WTC11 (cell line): ENCODE measurements around the gene ASF1A. TPM values are rescaled to one million over a fixed set of nuclear protein-coding genes. Genes with fewer than 3 reads are reported as not detected.

ENCODE experiments used
- ATAC-seq: fragments of 200-7000 bp; cut with Tn5 transposase; 2 replicates; pipeline ENCODE4 v1.10.0; 2021; ENCODE audit warnings: mild to moderate bottlenecking, moderate library complexity
- CTCF ChIA-PET: fragments of 300-600 bp; sonication (Branson Sonifier 250); formaldehyde crosslinking; loops from one replicate; lab custom pipeline; 2021; ENCODE audit warnings: antibody characterized with exemption; lab: Charles Lee
- POLR2A ChIA-PET: fragments of 350-600 bp; sonication (Branson Sonifier 250); formaldehyde crosslinking; loops from one replicate; lab custom pipeline; 2021; ENCODE audit warnings: antibody characterized with exemption; lab: Charles Lee
- DNase-seq: peaks from one replicate; pipeline ENCODE4 v3.0.0; 2021; ENCODE audit warnings: low spot score
- H3K27ac Mint-ChIP-seq: 2 replicates; pipeline ENCODE4 v1.8.0; 2021; ENCODE audit warnings: mixed read lengths
- H3K27me3 Mint-ChIP-seq: 2 replicates; pipeline ENCODE4 v1.8.0; 2021; ENCODE audit warnings: low read depth, mild to moderate bottlenecking, moderate library complexity, mixed read lengths
- H3K36me3 Mint-ChIP-seq: 2 replicates; pipeline ENCODE4 v1.8.0; 2021; ENCODE audit warnings: mixed read lengths
- H3K4me1 Mint-ChIP-seq: 2 replicates; pipeline ENCODE4 v1.8.0; 2022; ENCODE audit warnings: mixed read lengths
- H3K4me3 Mint-ChIP-seq: 2 replicates; pipeline ENCODE4 v1.8.0; 2021; ENCODE audit warnings: mild to moderate bottlenecking, moderate library complexity, mixed read lengths
- H3K9me3 Mint-ChIP-seq: 2 replicates; pipeline ENCODE4 v1.8.0; 2021; ENCODE audit warnings: mixed read lengths
- ARID4B ChIP-seq: sonication (generic); formaldehyde crosslinking; IDR thresholded peaks from 2 replicates; pipeline ENCODE4 v1.8.0; 2023; ENCODE audit warnings: missing genetic modification reagents, mild to moderate bottlenecking, borderline replicate concordance
- ATF6 ChIP-seq: sonication (generic); formaldehyde crosslinking; IDR thresholded peaks from 2 replicates; pipeline ENCODE4 v1.8.1; 2023; ENCODE audit warnings: mild to moderate bottlenecking, missing genetic modification reagents
- CDX4 ChIP-seq: fragments of 250-450 bp; sonication (Bioruptor Pico); IDR thresholded peaks from 2 replicates; pipeline ENCODE4 v1.9.0; 2021; ENCODE audit warnings: moderate library complexity, mild to moderate bottlenecking, inconsistent platforms, borderline replicate concordance
- CTCF ChIP-seq: fragments of 200-600 bp; IDR thresholded peaks from 2 replicates; pipeline ENCODE4 v1.8.0; 2022; ENCODE audit warnings: antibody characterized with exemption
- E2F4 ChIP-seq: sonication (generic); formaldehyde crosslinking; IDR thresholded peaks from 2 replicates; pipeline ENCODE4 v1.8.1; 2022; ENCODE audit warnings: low read depth, mild to moderate bottlenecking, moderate library complexity, missing genetic modification reagents, borderline replicate concordance
- IRF2 ChIP-seq: sonication (generic); formaldehyde crosslinking; IDR thresholded peaks from 2 replicates; pipeline ENCODE4 v1.8.0; 2022; ENCODE audit warnings: low read depth, missing genetic modification reagents, borderline replicate concordance
- KAT7 ChIP-seq: sonication (generic); formaldehyde crosslinking; IDR thresholded peaks from 2 replicates; pipeline ENCODE4 v1.8.1; 2023; ENCODE audit warnings: missing genetic modification reagents, mild to moderate bottlenecking, borderline replicate concordance
- MLX ChIP-seq: sonication (generic); formaldehyde crosslinking; IDR thresholded peaks from 2 replicates; pipeline ENCODE4 v1.8.1; 2023; ENCODE audit warnings: mild to moderate bottlenecking, missing genetic modification reagents, moderate library complexity
- NR2C2 ChIP-seq: sonication (generic); formaldehyde crosslinking; IDR thresholded peaks from 2 replicates; pipeline ENCODE4 v1.8.0; 2022; ENCODE audit warnings: mild to moderate bottlenecking, missing genetic modification reagents
- PREB ChIP-seq: sonication (generic); formaldehyde crosslinking; IDR thresholded peaks from 2 replicates; pipeline ENCODE4 v1.8.1; 2022; ENCODE audit warnings: mild to moderate bottlenecking, missing genetic modification reagents, moderate library complexity, borderline replicate concordance
- STAT6 ChIP-seq: sonication (generic); formaldehyde crosslinking; conservative IDR thresholded peaks from 2 replicates; pipeline ENCODE4 v1.8.1; 2023; ENCODE audit warnings: mild to moderate bottlenecking, low read depth, missing genetic modification reagents, moderate library complexity
- TEAD4 ChIP-seq: sonication (generic); formaldehyde crosslinking; IDR thresholded peaks from 2 replicates; pipeline ENCODE4 v1.8.0; 2022; ENCODE audit warnings: mild to moderate bottlenecking, missing genetic modification reagents
- USF2 ChIP-seq: sonication (generic); formaldehyde crosslinking; IDR thresholded peaks from 2 replicates; pipeline ENCODE4 v1.8.1; 2023; ENCODE audit warnings: mild to moderate bottlenecking, missing genetic modification reagents, moderate library complexity
- ZBTB21 ChIP-seq: sonication (generic); formaldehyde crosslinking; IDR thresholded peaks from 2 replicates; pipeline ENCODE4 v1.8.1; 2023; ENCODE audit warnings: mild to moderate bottlenecking, missing genetic modification reagents, borderline replicate concordance
- ZNF232 ChIP-seq: sonication (generic); formaldehyde crosslinking; IDR thresholded peaks from 2 replicates; pipeline ENCODE4 v1.8.0; 2022; ENCODE audit warnings: mild to moderate bottlenecking, missing genetic modification reagents
- ZNF396 ChIP-seq: fragments of 250-450 bp; sonication (Bioruptor Pico); IDR thresholded peaks from 2 replicates; pipeline ENCODE4 v1.8.0; 2021; ENCODE audit warnings: mild to moderate bottlenecking, moderate library complexity, borderline replicate concordance
- ZNF512 ChIP-seq: sonication (generic); formaldehyde crosslinking; IDR thresholded peaks from 2 replicates; pipeline ENCODE4 v1.8.1; 2022; ENCODE audit warnings: missing genetic modification reagents, borderline replicate concordance
- ZNF671 ChIP-seq: fragments of 250-450 bp; sonication (Bioruptor Pico); IDR thresholded peaks from 2 replicates; pipeline ENCODE4 v1.8.0; 2021; ENCODE audit warnings: mild to moderate bottlenecking
- total RNA-seq: library from RNA; stranded (reverse); gene quantifications from 3 replicates; pipeline ENCODE4 v1.2.3, GENCODE V29; 2021

ASF1A gene
- total RNA-seq, 1 experiment from 2014 or later = 36.7 TPM

GRCh38 chr6:118913161-118913560, 19.2 kb downstream of the ASF1A start (continued):
- no peak for TF ChIP-seq PREB (CRISPR knock-in tag)
- TF ChIP-seq ZNF396 = no peak
- TF ChIP-seq ATF6 (CRISPR knock-in tag) = no peak
- TF ChIP-seq ZNF671 = no peak
- TF ChIP-seq STAT6 (CRISPR knock-in tag) = no peak
- no peak for TF ChIP-seq TEAD4
- no peak for TF ChIP-seq CTCF
- TF ChIP-seq IRF2 (CRISPR knock-in tag) = no peak

- H3K9me3 Mint-ChIP-seq = no peaks in the 10 kb centered on the region
- H3K36me3 Mint-ChIP-seq = peaks cover 43% of the 10 kb centered on the region
- H3K4me3 Mint-ChIP-seq = no peak overlapping the region
- no peaks in the 10 kb centered on the region for H3K27me3 Mint-ChIP-seq
- POLR2A ChIA-PET = no interaction called here
- H3K27ac Mint-ChIP-seq = no peak overlapping the region
- H3K4me1 Mint-ChIP-seq = no peaks in the 10 kb centered on the region
- no peak for ATAC-seq
- no peak for DNase-seq
- CTCF ChIA-PET = no interaction called here
- no peak for TF ChIP-seq NR2C2 (CRISPR knock-in tag)
- TF ChIP-seq ZNF512 = no peak
- TF ChIP-seq KAT7 (CRISPR knock-in tag) = no peak
- TF ChIP-seq ZNF232 (CRISPR knock-in tag) = no peak
- TF ChIP-seq ZNF671 = no peak
- TF ChIP-seq ZBTB21 (CRISPR knock-in tag) = no peak
- TF ChIP-seq ARID4B = no peak
- no peak for TF ChIP-seq USF2
- no peak for TF ChIP-seq MLX (CRISPR knock-in tag)
- no peak for TF ChIP-seq CDX4 (CRISPR knock-in tag)
- no peak for TF ChIP-seq E2F4 (CRISPR knock-in tag)
These were observed 20.6 kb downstream of the ASF1A start for GRCh38 chr6:118914598-118914997.
